Heart right ventricle (tissue), 16 donors: ENCODE results near the gene NCBP2. TPM values are rescaled to one million over a fixed set of nuclear protein-coding genes. Genes with fewer than 3 reads are reported as not detected.

Source experiments
- ATAC-seq, 8 donors: fragments of 200-7000 bp; cut with Tn5 transposase; one replicate each; pipeline ENCODE4 v1.9.1; 2020; ENCODE audit warnings: mild to moderate bottlenecking in 8 of 8, moderate library complexity in 8 of 8, moderate number of reproducible peaks in 1 of 8
- DNase-seq, 2 donors: peaks; one replicate each; pipeline ENCODE4 v3.0.0-alpha.2; 2020
- H3K27ac ChIP-seq, 10 donors: fragments of 200-600 bp; sonication (generic) in 2 of 10; one replicate each; pipeline versions ENCODE4 v1.5.0 to v1.8.0; 2020 to 2022; ENCODE audit warnings: mild to moderate bottlenecking in 3 of 10
- H3K27me3 ChIP-seq, 7 donors: fragments of 200-600 bp; one replicate each; pipeline ENCODE4 v1.8.0; 2021 to 2022; ENCODE audit warnings: mild to moderate bottlenecking in 2 of 7
- H3K36me3 ChIP-seq, 9 donors: fragments of 200-600 bp; sonication (generic) in 1 of 9; one replicate each; pipeline versions ENCODE4 v1.5.0 to v1.8.0; 2020 to 2022; ENCODE audit warnings: mild to moderate bottlenecking in 2 of 9
- H3K4me1 ChIP-seq, 9 donors: fragments of 200-600 bp; sonication (generic) in 1 of 9; one replicate each; pipeline versions ENCODE4 v1.5.0 to v1.8.0; 2020 to 2022; ENCODE audit warnings: mild to moderate bottlenecking in 4 of 9
- H3K4me3 ChIP-seq, 10 donors: fragments of 200-600 bp; sonication (generic) in 2 of 10; one replicate each; pipeline versions ENCODE4 v1.5.0 to v1.8.0; 2020 to 2022; ENCODE audit warnings: mild to moderate bottlenecking in 7 of 10, moderate library complexity in 2 of 10
- H3K9me3 ChIP-seq, 11 donors: fragments of 200-600 bp in 10 of 11; sonication (generic) in 2 of 11; one replicate each; pipeline versions ENCODE4 v1.5.0 to v1.8.0; 2013 to 2022; ENCODE audit warnings: mild to moderate bottlenecking in 2 of 11, control low read depth in 1 of 11, moderate library complexity in 1 of 11
- WGBS, 2 donors: extraction: QIAGEN DNeasy Blood & Tissue Kit; methylation state at CpG; one replicate each; pipeline ENCODE4 v1.1.7; 2013; ENCODE audit warnings: inconsistent platforms in 1 of 2; 5-methylcytosine and 5-hydroxymethylcytosine counted together
- intact Hi-C, 10 donors: fragments of 100-400 bp; cut with DNase I; formaldehyde crosslinking; loops; one replicate each; pipeline versions ENCODE4 v1.11.1 to v1.14.2; 2022
- polyA plus RNA-seq, 2 donors: library from polyadenylated mRNA; stranded (reverse); fragments of 200-250 nt; gene quantifications; one replicate each; pipeline ENCODE4 v1.2.3, GENCODE V29; 2013
- total RNA-seq, 10 donors: library from RNA; stranded (reverse); fragmentation: NEBNext Ultra II Directional in 3 of 10; extraction: Animal tissue kit (Norgen Biotek cat#: 25700) in 3 of 10; gene quantifications; one replicate each; pipeline versions ENCODE4 v1.2.1 to v1.2.4, GENCODE V29; 2021 to 2023
- TF ChIP-seq, protein P1 (sequence below), 9 donors: fragments of 200-600 bp; sonication (generic) in 2 of 9; IDR thresholded peaks; one replicate each; pipeline versions ENCODE4 v1.5.0 to v1.8.0; 2021 to 2022; ENCODE audit warnings: antibody characterized with exemption in 9 of 9, mild to moderate bottlenecking in 5 of 9, moderate library complexity in 1 of 9
- donor health status: Arrhythmogenic right ventricular cardiomyopathy.
- donor health status: ischemic (EF 13 %, LVEDD 7.1; RV severe dilation, severe dysfunction).
- donor health status: healthy with polysubstance abuse.
- donor health status: DM: no; HTN: yes; CAD: no.
- donor health status: DM: no; HTN: no; CAD: no.
- donor health status: ischemic (EF 25% LVEDD 6.9; RV normal size, moderate dysfunction).
- donor health status: ischemic (EF 25% LVEDD 5.7; RV mildly dilated, moderate dysfunction).
- donor health status: healthy.
- donor health status: DM: yes; HTN: yes; CAD: no.
- donor health status: Ischemic cardiomyopathy.
- donor health status: ischemic (EF 35%, LVEDD 5.7; RV mildly dilated, moderate dysfunction).
- donor health status: nonischemic (EF 11% LVEDD 7.7; RV severe dilation, severe dysfunction).
- donor health status: DM: yes; HTN: yes; CAD: no.
- donor health status: PGD.
- donor health status: ischemic (EF 29% LVEDD 5.4; RV normal size, mild dysfunction).
- donor health status: nonischemic (EF 23%, LVEDD 6.1; RV moderate dilation, normal function).

NCBP2 gene
- total and polyA plus RNA-seq, 12 donors = 28.2 to 48.1 (median 34.8) TPM

- 91 to 93% methylated on average over 5 of the region's 5 CpGs for WGBS, 2 donors
- intact Hi-C loops = loop anchor here in 1 of 10 donors (10.0 kb wide), 1 partner anchor 74 kb away; the partner anchor contains the start of gene SENP5
- ATAC-seq (no peak), DNase-seq (no peak)
- peaks cover 4 to 26% (median 22%) of the 10 kb centered on the region in 9 donors for H3K4me1 ChIP-seq
- H3K36me3 ChIP-seq = peaks cover 0 to 73% (median 49%) of the 10 kb centered on the region in 9 donors
- no peaks in the 10 kb centered on the region for H3K9me3 ChIP-seq
- TF ChIP-seq, protein P1, sequence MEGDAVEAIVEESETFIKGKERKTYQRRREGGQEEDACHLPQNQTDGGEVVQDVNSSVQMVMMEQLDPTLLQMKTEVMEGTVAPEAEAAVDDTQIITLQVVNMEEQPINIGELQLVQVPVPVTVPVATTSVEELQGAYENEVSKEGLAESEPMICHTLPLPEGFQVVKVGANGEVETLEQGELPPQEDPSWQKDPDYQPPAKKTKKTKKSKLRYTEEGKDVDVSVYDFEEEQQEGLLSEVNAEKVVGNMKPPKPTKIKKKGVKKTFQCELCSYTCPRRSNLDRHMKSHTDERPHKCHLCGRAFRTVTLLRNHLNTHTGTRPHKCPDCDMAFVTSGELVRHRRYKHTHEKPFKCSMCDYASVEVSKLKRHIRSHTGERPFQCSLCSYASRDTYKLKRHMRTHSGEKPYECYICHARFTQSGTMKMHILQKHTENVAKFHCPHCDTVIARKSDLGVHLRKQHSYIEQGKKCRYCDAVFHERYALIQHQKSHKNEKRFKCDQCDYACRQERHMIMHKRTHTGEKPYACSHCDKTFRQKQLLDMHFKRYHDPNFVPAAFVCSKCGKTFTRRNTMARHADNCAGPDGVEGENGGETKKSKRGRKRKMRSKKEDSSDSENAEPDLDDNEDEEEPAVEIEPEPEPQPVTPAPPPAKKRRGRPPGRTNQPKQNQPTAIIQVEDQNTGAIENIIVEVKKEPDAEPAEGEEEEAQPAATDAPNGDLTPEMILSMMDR (IDR thresholded peaks at IDR 0.05) = no peak
- H3K27me3 ChIP-seq = no peaks in the 10 kb centered on the region
- H3K4me3 ChIP-seq = no peak overlapping the region
- H3K27ac ChIP-seq = no peak overlapping the region
Observed at GRCh38 chr3:196938576-196938975, 3.8 kb downstream of the NCBP2 start.

GRCh38 chr3:196938124-196938523 is 4.2 kb downstream of the NCBP2 start:
- intact Hi-C loops = loop anchor here in 1 of 10 donors (10.0 kb wide), 1 partner anchor 73 kb away; the partner anchor contains the start of gene SENP5
- Histone ChIP-seq H3K4me1 (peaks cover 4 to 21% (median 18%) of the 10 kb centered on the region in 9 donors), H3K4me3 (no peak overlapping the region), H3K27me3 (no peaks in the 10 kb centered on the region), H3K36me3 (peaks cover 0 to 78% (median 54%) of the 10 kb centered on the region in 9 donors), H3K9me3 (no peaks in the 10 kb centered on the region), H3K27ac (no peak overlapping the region)
- ATAC-seq = no peak
- TF ChIP-seq, protein P1 (IDR thresholded peaks at IDR 0.05) = no peak
- 86 to 89% methylated on average over 2 of the region's 2 CpGs for WGBS, 2 donors
- no peak for DNase-seq

- no peaks in the 10 kb centered on the region for H3K27me3 ChIP-seq
- intact Hi-C loops = loop anchor here in 1 of 10 donors (10.0 kb wide), 1 partner anchor 71 kb away; the partner anchor contains the start of gene SENP5
- no peaks in the 10 kb centered on the region for H3K9me3 ChIP-seq
- H3K36me3 ChIP-seq = peaks cover 0 to 96% (median 56%) of the 10 kb centered on the region in 9 donors
- H3K4me3 ChIP-seq = no peak overlapping the region
- peaks cover 4 to 16% (median 13%) of the 10 kb centered on the region in 9 donors for H3K4me1 ChIP-seq
- H3K27ac ChIP-seq = no peak overlapping the region
- TF ChIP-seq, protein P1 (IDR thresholded peaks at IDR 0.05) = no peak
- DNase-seq (no peak), ATAC-seq (no peak)
- WGBS, 2 donors = 91 to 95% methylated on average over 3 of the region's 3 CpGs
Observed at GRCh38 chr3:196936288-196936687, 6.0 kb downstream of the NCBP2 start.

- Histone ChIP-seq H3K36me3 (peaks cover 0 to 100% (median 53%) of the 10 kb centered on the region in 9 donors), H3K4me1 (no peaks in the 10 kb centered on the region), H3K27ac (no peak overlapping the region), H3K9me3 (no peaks in the 10 kb centered on the region), H3K27me3 (no peaks in the 10 kb centered on the region), H3K4me3 (no peak overlapping the region)
- intact Hi-C loops = loop anchor here in 1 of 10 donors (10.0 kb wide), 1 partner anchor 68 kb away; the partner anchor contains the start of gene SENP5
- ATAC-seq = no peak
- no peak for DNase-seq
- TF ChIP-seq, protein P1 (IDR thresholded peaks at IDR 0.05) = no peak
- WGBS, 2 donors = 92 to 98% methylated on average over 3 of the region's 3 CpGs
Observed at GRCh38 chr3:196932600-196932999, 9.7 kb downstream of the NCBP2 start.
